Esophagus muscularis mucosa (tissue), 4 donors: Measurements from ENCODE around the gene STRADA. TPM values are rescaled to one million over a fixed set of nuclear protein-coding genes. Genes with fewer than 3 reads are reported as not detected.
A peak's percentile ranks its signal among the peaks of the same experiment; 100 is the strongest.

ENCODE experiments used
- DNase-seq: peaks from one replicate; pipeline ENCODE4 v3.0.0-alpha.2; 2017; ENCODE audit errors: extremely low spot score
- H3K27ac ChIP-seq, 4 donors: fragments of 200-600 bp; sonication (generic); replicated peaks in 1 of 4; 1 replicate in 3 of 4; 2 replicates in 1 of 4; pipeline ENCODE4 v1.5.1; 2016 to 2019; ENCODE audit warnings: mild to moderate bottlenecking in 1 of 4
- H3K27me3 ChIP-seq, 4 donors: fragments of 200-600 bp; sonication (generic); one replicate each; pipeline versions ENCODE4 v1.5.1 to v1.6.0; 2016 to 2019
- H3K36me3 ChIP-seq, 4 donors: fragments of 200-600 bp; sonication (generic); one replicate each; pipeline ENCODE4 v1.5.1; 2016 to 2019
- H3K4me1 ChIP-seq, 4 donors: fragments of 200-600 bp; sonication (generic); one replicate each; pipeline ENCODE4 v1.5.1; 2016 to 2019
- H3K4me3 ChIP-seq, 4 donors: fragments of 200-600 bp; sonication (generic); 1 replicate in 2 of 4; 2 replicates in 2 of 4; pipeline ENCODE4 v1.5.1; 2016 to 2019; ENCODE audit warnings: mild to moderate bottlenecking in 4 of 4, moderate library complexity in 1 of 4
- H3K9me3 ChIP-seq, 4 donors: fragments of 200-600 bp; sonication (generic); 1 replicate in 3 of 4; 2 replicates in 1 of 4; pipeline ENCODE4 v1.5.1; 2016 to 2019
- CTCF ChIP-seq, 3 experiments: fragments of 200-600 bp in 2 of 3; fragments of 450-650 bp in 1 of 3; sonication (generic) in 2 of 3; IDR thresholded peaks; one replicate each; pipeline ENCODE4 v1.5.1; 2017 to 2019; ENCODE audit warnings: antibody characterized with exemption in 3 of 3, mild to moderate bottlenecking in 2 of 3, moderate library complexity in 1 of 3
- EP300 ChIP-seq: sonication (generic); formaldehyde crosslinking; IDR thresholded peaks from one replicate; pipeline ENCODE4 v1.6.1; 2017; ENCODE audit warnings: antibody characterized with exemption
- POLR2A ChIP-seq: fragments of 450-650 bp; IDR thresholded peaks from one replicate; pipeline ENCODE4 v1.6.1; 2017; ENCODE audit warnings: antibody characterized with exemption, moderate library complexity, mild to moderate bottlenecking, low read depth
- POLR2AphosphoS5 ChIP-seq, 2 donors: sonication (generic); formaldehyde crosslinking; IDR thresholded peaks; one replicate each; pipeline ENCODE4 v1.6.1; 2017; ENCODE audit warnings: antibody characterized with exemption in 2 of 2
- WGBS: methylation state at CpG from one replicate; pipeline ENCODE4 v1.1.5; 2018; 5-methylcytosine and 5-hydroxymethylcytosine counted together
- intact Hi-C: fragments of 100-400 bp; cut with DNase I; formaldehyde crosslinking; loops from one replicate; pipeline ENCODE4 v1.15.1; 2023
- total RNA-seq, 4 donors: library from RNA; depleted of rRNA; stranded (reverse); fragments of >200 nt; gene quantifications; one replicate each; pipeline versions ENCODE4 v1.1.0 to v1.2.1, GENCODE V29; 2016

STRADA gene
- total RNA-seq, 4 donors from 2014 or later, result 18.2 to 20.5 (median 20.1) TPM

GRCh38 chr17:63689479-63689878 is 52.1 kb downstream of the STRADA start:
- peaks cover 11 to 27% (median 22%) of the 10 kb centered on the region in 4 donors for H3K4me1 ChIP-seq
- no peak for DNase-seq
- TF ChIP-seq CTCF (IDR thresholded peaks at IDR 0.05) (no peak), POLR2AphosphoS5 (IDR thresholded peaks at IDR 0.05) (no peak), POLR2A (no peak), EP300 (no peak)
- H3K9me3 ChIP-seq, result no peaks in the 10 kb centered on the region
- intact Hi-C loops, result no loop called here
- no peak overlapping the region for H3K27ac ChIP-seq
- H3K4me3 ChIP-seq, result no peak overlapping the region
- no peaks in the 10 kb centered on the region for H3K27me3 ChIP-seq
- WGBS, result 98% methylated on average over 13 of the region's 14 CpGs
- peaks cover 59 to 89% (median 76%) of the 10 kb centered on the region in 4 donors for H3K36me3 ChIP-seq

DNA sequence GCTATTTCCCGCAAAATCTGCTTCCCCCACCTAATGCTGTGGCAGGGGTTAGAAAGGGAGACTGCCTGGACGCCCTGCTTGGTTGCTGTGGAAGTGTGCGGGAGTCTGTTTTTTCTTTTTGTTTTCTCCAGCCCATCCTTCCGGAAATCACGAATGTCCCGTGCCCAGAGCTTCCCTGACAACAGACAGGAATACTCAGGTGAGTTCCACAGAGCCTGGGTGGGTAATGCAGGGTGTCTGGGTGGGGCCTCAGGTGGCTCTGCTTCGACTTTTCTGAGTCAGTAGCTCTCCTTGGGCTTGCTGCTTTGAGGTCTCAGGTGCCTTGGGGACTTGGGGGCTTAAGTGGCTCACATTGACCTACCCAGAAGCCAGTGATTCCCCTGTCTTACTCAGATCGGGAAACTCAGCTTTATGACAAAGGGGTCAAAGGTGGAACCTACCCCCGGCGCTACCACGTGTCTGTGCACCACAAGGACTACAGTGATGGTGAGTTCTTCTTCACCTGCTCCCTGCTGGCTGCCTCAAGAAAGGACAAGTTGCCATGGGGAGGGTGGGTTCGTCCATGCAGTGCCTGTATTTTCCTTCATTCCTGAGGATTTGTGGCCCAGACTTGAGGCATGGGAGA is 53.1 kb downstream of the STRADA start:
- Histone ChIP-seq H3K4me3 (no peak overlapping the region), H3K27me3 (no peaks in the 10 kb centered on the region), H3K27ac (no peak overlapping the region), H3K9me3 (no peaks in the 10 kb centered on the region), H3K4me1 (peaks cover 17 to 32% (median 30%) of the 10 kb centered on the region in 4 donors), H3K36me3 (peaks cover 54 to 89% (median 71%) of the 10 kb centered on the region in 4 donors)
- DNase-seq, result no peak
- no peak for TF ChIP-seq CTCF (IDR thresholded peaks at IDR 0.05)
- no peak for TF ChIP-seq EP300
- WGBS, result 90% methylated on average over 11 of the region's 12 CpGs
- intact Hi-C loops, result no loop called here

DNA sequence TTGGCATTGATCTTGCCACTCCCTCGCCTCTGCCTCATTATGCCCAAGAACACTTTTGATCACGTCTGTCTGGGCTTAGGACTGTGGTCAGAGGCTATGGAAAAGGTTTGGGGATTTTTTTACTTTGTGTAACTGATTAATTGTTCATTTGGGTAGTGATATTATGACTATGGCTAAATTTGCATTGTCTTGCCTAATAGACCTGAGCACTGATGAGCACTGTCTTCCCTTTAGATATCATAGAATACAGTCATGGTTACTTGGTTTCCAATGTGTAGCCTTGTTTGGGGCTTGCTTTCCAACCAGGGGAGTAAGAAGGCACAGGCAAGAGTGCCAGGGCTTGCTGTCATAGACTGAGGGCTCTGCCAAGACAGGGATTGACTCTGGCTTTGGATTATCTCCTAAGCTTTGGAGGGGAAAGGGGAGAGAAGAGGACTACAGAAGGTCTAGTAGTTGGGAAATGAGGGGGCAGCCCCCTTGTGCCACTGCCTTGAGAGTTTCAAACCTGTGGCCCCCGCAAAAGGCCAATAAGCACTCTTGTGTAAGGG is 55.4 kb downstream of the STRADA start:
- Histone ChIP-seq H3K9me3 (no peaks in the 10 kb centered on the region), H3K36me3 (peaks cover 48 to 89% (median 70%) of the 10 kb centered on the region in 4 donors), H3K4me3 (no peak overlapping the region), H3K4me1 (peaks cover 26 to 54% (median 39%) of the 10 kb centered on the region in 4 donors), H3K27ac (peak overlapping the region in 1 of 4 donors; percentile 40), H3K27me3 (no peaks in the 10 kb centered on the region)
- no peak for DNase-seq
- 88% methylated on average over 3 of the region's 3 CpGs for WGBS
- intact Hi-C loops, result no loop called here
- TF ChIP-seq POLR2AphosphoS5 (IDR thresholded peaks at IDR 0.05), result no peak
- no peak for TF ChIP-seq POLR2A
- no peak for TF ChIP-seq EP300

DNA sequence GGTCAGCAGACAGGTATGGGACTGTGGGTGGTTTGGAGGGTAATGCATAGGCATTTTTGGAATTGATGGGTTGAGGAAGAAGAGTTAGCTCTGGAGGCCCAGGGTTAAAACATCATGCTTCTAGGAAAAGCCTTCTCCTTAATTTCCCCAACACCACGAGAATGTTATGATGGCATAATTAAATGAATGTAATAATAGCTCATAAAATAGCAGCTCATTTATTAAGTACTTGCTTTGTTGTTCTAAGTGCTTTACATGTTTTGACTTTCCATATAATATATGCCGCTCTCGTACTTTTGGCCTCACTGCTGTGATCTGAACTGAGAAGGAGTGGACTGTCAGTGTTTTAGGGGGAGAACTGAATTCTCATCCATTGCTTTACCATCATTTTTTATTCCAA is 56.0 kb downstream of the STRADA start:
- intact Hi-C loops, result no loop called here
- Histone ChIP-seq H3K9me3 (no peaks in the 10 kb centered on the region), H3K4me1 (peaks cover 28 to 56% (median 44%) of the 10 kb centered on the region in 4 donors), H3K27me3 (no peaks in the 10 kb centered on the region), H3K27ac (peak overlapping the region in 3 of 4 donors; percentile 40 to 54 (median 45)), H3K36me3 (peaks cover 41 to 88% (median 65%) of the 10 kb centered on the region in 4 donors), H3K4me3 (no peak overlapping the region)
- no peak for DNase-seq
- no peak for TF ChIP-seq EP300
- 59% methylated on average over 3 of the region's 3 CpGs for WGBS

DNA sequence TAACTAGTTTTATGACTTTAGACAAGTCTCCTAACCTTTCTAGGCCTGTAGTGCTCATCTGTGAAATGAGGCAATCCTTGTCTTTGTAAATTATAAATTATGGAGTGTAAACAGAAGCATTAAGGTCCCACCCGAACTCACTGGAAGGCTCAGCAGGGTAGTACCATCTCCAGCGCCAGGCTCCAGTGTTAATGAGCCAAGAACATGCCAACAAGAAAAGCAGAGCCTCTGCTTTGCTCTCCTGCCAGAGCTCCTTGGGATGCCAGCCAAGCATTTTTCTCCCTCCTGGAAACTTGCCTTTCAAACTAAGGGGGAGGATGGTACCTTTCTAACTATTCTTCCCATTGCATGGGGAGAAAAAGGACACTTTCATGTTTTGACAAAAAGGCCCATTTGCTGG is 56.6 kb downstream of the STRADA start:
- no peaks in the 10 kb centered on the region for H3K27me3 ChIP-seq
- peaks cover 28 to 57% (median 49%) of the 10 kb centered on the region in 4 donors for H3K4me1 ChIP-seq
- H3K27ac ChIP-seq, result peak overlapping the region; percentile 28 to 54 (median 42)
- WGBS, result 45% methylated on average over 2 of the region's 2 CpGs
- peaks cover 36 to 83% (median 59%) of the 10 kb centered on the region in 4 donors for H3K36me3 ChIP-seq
- TF ChIP-seq POLR2AphosphoS5 (IDR thresholded peaks at IDR 0.05), result peak; percentile 33 to 49
- TF ChIP-seq CTCF (IDR thresholded peaks at IDR 0.05), result no peak
- TF ChIP-seq EP300, result no peak
- TF ChIP-seq POLR2A, result no peak
- intact Hi-C loops, result no loop called here
- DNase-seq, result no peak
- no peaks in the 10 kb centered on the region for H3K9me3 ChIP-seq
- H3K4me3 ChIP-seq, result no peak overlapping the region
